Neural cell (in vitro differentiated cells): Measurements from ENCODE around the gene KCNJ10.

ENCODE experiments used
- CTCF ChIP-seq: fragments of 450-650 bp; IDR thresholded peaks from 2 replicates; pipeline ENCODE4 v1.5.1; 2014; ENCODE audit warnings: antibody characterized with exemption, mild to moderate bottlenecking, moderate library complexity; ENCODE audit not compliant: poor library complexity, severe bottlenecking
- EP300 ChIP-seq: fragments of 450-650 bp; conservative IDR thresholded peaks from 2 replicates; pipeline ENCODE4 v1.6.1; 2014; ENCODE audit warnings: antibody characterized with exemption, mild to moderate bottlenecking, moderate library complexity; ENCODE audit not compliant: poor library complexity, severe bottlenecking
- EZH2 ChIP-seq: fragments of 200-600, 300-800 bp; shearing (Covaris generic), sonication (generic); IDR thresholded peaks from 2 replicates; pipeline ENCODE4 v1.6.1; 2014; ENCODE audit warnings: antibody characterized with exemption, low read length, borderline replicate concordance, mild to moderate bottlenecking; ENCODE audit not compliant: insufficient read depth, poor library complexity, severe bottlenecking
- MXI1 ChIP-seq: fragments of 450-650 bp; conservative IDR thresholded peaks from 2 replicates; pipeline ENCODE4 v1.6.1; 2014; ENCODE audit warnings: antibody characterized with exemption, mild to moderate bottlenecking; ENCODE audit not compliant: poor library complexity, severe bottlenecking
- POLR2AphosphoS5 ChIP-seq: IDR thresholded peaks from 2 replicates; pipeline ENCODE4 v1.6.1; 2012
- RAD21 ChIP-seq: fragments of 450-650 bp; conservative IDR thresholded peaks from 2 replicates; pipeline ENCODE4 v1.6.1; 2014; ENCODE audit warnings: antibody characterized with exemption, mild to moderate bottlenecking, moderate library complexity
- SMC3 ChIP-seq: fragments of 450-650 bp; conservative IDR thresholded peaks from 2 replicates; pipeline ENCODE4 v1.6.1; 2014; ENCODE audit warnings: antibody characterized with exemption, mild to moderate bottlenecking, moderate library complexity; ENCODE audit not compliant: poor library complexity
- TAF1 ChIP-seq: IDR thresholded peaks from 2 replicates; pipeline ENCODE4 v1.6.1; 2012; ENCODE audit warnings: low read depth

DNA sequence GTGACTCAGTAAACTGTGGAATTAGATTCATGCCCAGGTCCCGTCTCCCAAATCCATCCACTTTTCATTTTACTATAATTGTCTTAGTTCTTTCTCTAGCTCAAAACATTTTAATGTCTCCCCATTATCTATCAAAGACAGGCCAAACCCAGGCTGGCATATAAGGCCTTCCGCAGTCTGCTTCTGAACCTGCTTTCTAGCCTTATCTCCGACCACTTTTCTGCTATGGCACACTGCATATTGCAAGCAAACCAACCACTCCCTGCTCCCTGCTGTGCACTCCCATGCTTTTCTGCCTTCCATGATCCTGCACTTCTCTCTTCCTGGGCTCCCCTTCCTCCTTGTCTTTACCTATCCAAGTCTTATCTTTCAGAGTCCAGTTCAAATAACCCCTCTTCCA lies 20.9 kb downstream of the KCNJ10 start:
- TF ChIP-seq CTCF (no peak), EP300 (no peak), MXI1 (no peak), RAD21 (no peak), TAF1 (no peak), SMC3 (no peak), EZH2 (no peak), POLR2AphosphoS5 (no peak)
